ENCODE results near the gene UGT2B15. TPM values are rescaled to one million over a fixed set of nuclear protein-coding genes. Genes with fewer than 3 reads are reported as not detected.
"Not testable (repeated sequence)": the region's sequence is repeated elsewhere in the genome, so short reads cannot be mapped to it uniquely, and the experiment has no call there.

Gene UGT2B15
- total RNA-seq, 1 donor, result not detected

- no peak for DNase-seq (ENCODE audit: insufficient read length, low spot score, missing footprints)
- H3K36me3 ChIP-seq (ENCODE audit: insufficient read depth, low read length), result no peaks in the 10 kb centered on the region
- no peak overlapping the region for H3K27ac ChIP-seq (ENCODE audit: low read depth, low read length)
- no peak overlapping the region for H2AFZ ChIP-seq (ENCODE audit: low read length)
- no peaks in the 10 kb centered on the region for H3K4me1 ChIP-seq (ENCODE audit: insufficient read depth, low read length)
- H3K4me3 ChIP-seq (ENCODE audit: insufficient read depth, low read length), result no peak overlapping the region
- H4K20me1 ChIP-seq (ENCODE audit: insufficient read depth, low read length), result no peaks in the 10 kb centered on the region
- H3K27me3 ChIP-seq (ENCODE audit: insufficient read depth, low read length), result no peaks in the 10 kb centered on the region
- TF ChIP-seq CTCF (IDR thresholded peaks at IDR 0.05; ENCODE audit: extremely low read depth, low read depth, low read length), result no peak
- H3K79me2 ChIP-seq (ENCODE audit: insufficient read depth, low read length), result no peaks in the 10 kb centered on the region
- H3K4me2 ChIP-seq (ENCODE audit: insufficient read depth, low read length), result no peak overlapping the region
- no peaks in the 10 kb centered on the region for H3K9me3 ChIP-seq (ENCODE audit: low read depth, low read length)
Observed at GRCh38 chr4:68700152-68700551, 29.7 kb upstream of the UGT2B15 start.

GRCh38 chr4:68693325-68694075, 23.0 kb upstream of the UGT2B15 start:
- H2AFZ ChIP-seq (ENCODE audit: low read length), result no peak overlapping the region
- no peaks in the 10 kb centered on the region for H3K27me3 ChIP-seq (ENCODE audit: insufficient read depth, low read length)
- no peaks in the 10 kb centered on the region for H3K9me3 ChIP-seq (ENCODE audit: low read depth, low read length)
- H3K27ac ChIP-seq (ENCODE audit: low read depth, low read length), result no peak overlapping the region
- H3K79me2 ChIP-seq (ENCODE audit: insufficient read depth, low read length), result no peaks in the 10 kb centered on the region
- H4K20me1 ChIP-seq (ENCODE audit: insufficient read depth, low read length), result no peaks in the 10 kb centered on the region
- no peaks in the 10 kb centered on the region for H3K4me1 ChIP-seq (ENCODE audit: insufficient read depth, low read length)
- no peak overlapping the region for H3K4me2 ChIP-seq (ENCODE audit: insufficient read depth, low read length)
- no peak for TF ChIP-seq CTCF (IDR thresholded peaks at IDR 0.05; ENCODE audit: extremely low read depth, low read depth, low read length)
- H3K4me3 ChIP-seq (ENCODE audit: insufficient read depth, low read length), result no peak overlapping the region
- DNase-seq (ENCODE audit: insufficient read length, low spot score, missing footprints), result no peak
- no peaks in the 10 kb centered on the region for H3K36me3 ChIP-seq (ENCODE audit: insufficient read depth, low read length)

- Histone ChIP-seq H3K4me3 (ENCODE audit: insufficient read depth, low read length) (no peak overlapping the region), H3K4me2 (ENCODE audit: insufficient read depth, low read length) (no peak overlapping the region), H3K79me2 (ENCODE audit: insufficient read depth, low read length) (no peaks in the 10 kb centered on the region), H3K27me3 (ENCODE audit: insufficient read depth, low read length) (no peaks in the 10 kb centered on the region), H3K36me3 (ENCODE audit: insufficient read depth, low read length) (no peaks in the 10 kb centered on the region), H2AFZ (ENCODE audit: low read length) (no peak overlapping the region), H3K9me3 (ENCODE audit: low read depth, low read length) (no peaks in the 10 kb centered on the region), H4K20me1 (ENCODE audit: insufficient read depth, low read length) (no peaks in the 10 kb centered on the region), H3K4me1 (ENCODE audit: insufficient read depth, low read length) (no peaks in the 10 kb centered on the region), H3K27ac (ENCODE audit: low read depth, low read length) (no peak overlapping the region)
- DNase-seq (ENCODE audit: insufficient read length, low spot score, missing footprints), result no peak
- no peak for TF ChIP-seq CTCF (IDR thresholded peaks at IDR 0.05; ENCODE audit: extremely low read depth, low read depth, low read length)
Observed at GRCh38 chr4:68691186-68691585, 20.7 kb upstream of the UGT2B15 start.

- no peaks in the 10 kb centered on the region for H3K27me3 ChIP-seq (ENCODE audit: insufficient read depth, low read length)
- no peaks in the 10 kb centered on the region for H3K79me2 ChIP-seq (ENCODE audit: insufficient read depth, low read length)
- H3K9me3 ChIP-seq (ENCODE audit: low read depth, low read length), result no peaks in the 10 kb centered on the region
- H3K4me1 ChIP-seq (ENCODE audit: insufficient read depth, low read length), result no peaks in the 10 kb centered on the region
- no peaks in the 10 kb centered on the region for H3K36me3 ChIP-seq (ENCODE audit: insufficient read depth, low read length)
- no peak for TF ChIP-seq CTCF (IDR thresholded peaks at IDR 0.05; ENCODE audit: extremely low read depth, low read depth, low read length)
- no peak overlapping the region for H3K4me2 ChIP-seq (ENCODE audit: insufficient read depth, low read length)
- no peak overlapping the region for H3K4me3 ChIP-seq (ENCODE audit: insufficient read depth, low read length)
- DNase-seq (ENCODE audit: insufficient read length, low spot score, missing footprints), result no peak
- H2AFZ ChIP-seq (ENCODE audit: low read length), result no peak overlapping the region
- no peaks in the 10 kb centered on the region for H4K20me1 ChIP-seq (ENCODE audit: insufficient read depth, low read length)
- no peak overlapping the region for H3K27ac ChIP-seq (ENCODE audit: low read depth, low read length)
Observed at GRCh38 chr4:68683034-68683433, 12.6 kb upstream of the UGT2B15 start.

GRCh38 chr4:68681298-68681697, 10.8 kb upstream of the UGT2B15 start:
- not testable (repeated sequence) for H4K20me1 ChIP-seq (ENCODE audit: insufficient read depth, low read length); H3K27me3 ChIP-seq (ENCODE audit: insufficient read depth, low read length); DNase-seq (ENCODE audit: insufficient read length, low spot score, missing footprints); H3K4me3 ChIP-seq (ENCODE audit: insufficient read depth, low read length); H3K9me3 ChIP-seq (ENCODE audit: low read depth, low read length); H3K27ac ChIP-seq (ENCODE audit: low read depth, low read length); H3K79me2 ChIP-seq (ENCODE audit: insufficient read depth, low read length); H2AFZ ChIP-seq (ENCODE audit: low read length); H3K36me3 ChIP-seq (ENCODE audit: insufficient read depth, low read length); H3K4me1 ChIP-seq (ENCODE audit: insufficient read depth, low read length); H3K4me2 ChIP-seq (ENCODE audit: insufficient read depth, low read length)
